Hepatocyte (in vitro differentiated cells): ENCODE measurements around the gene RAPGEF4. TPM values are rescaled to one million over a fixed set of nuclear protein-coding genes. Genes with fewer than 3 reads are reported as not detected.
A peak's percentile ranks its signal among the peaks of the same experiment; 100 is the strongest.

Source experiments
- DNase-seq: peaks from one replicate; pipeline ENCODE4 v3.0.0-alpha.2; 2016; ENCODE audit warnings: low spot score
- H2AFZ ChIP-seq: fragments of 200-600 bp; sonication (generic); 2 replicates; pipeline ENCODE4 v1.6.0; 2016; ENCODE audit warnings: antibody characterized with exemption, mild to moderate bottlenecking
- H3K27ac ChIP-seq: fragments of 200-600 bp; sonication (generic); 2 replicates; pipeline ENCODE4 v1.5.1; 2016; ENCODE audit warnings: mild to moderate bottlenecking
- H3K27me3 ChIP-seq: fragments of 200-600 bp; sonication (generic); 2 replicates; pipeline ENCODE4 v1.6.1; 2016
- H3K36me3 ChIP-seq: fragments of 200-600 bp; sonication (generic); replicated peaks from 2 replicates; pipeline ENCODE4 v1.5.1; 2016; ENCODE audit warnings: low read depth; ENCODE audit not compliant: insufficient read depth
- H3K4me1 ChIP-seq: fragments of 200-600 bp; sonication (generic); 2 replicates; pipeline ENCODE4 v1.5.1; 2016; ENCODE audit warnings: mild to moderate bottlenecking, moderate library complexity; ENCODE audit not compliant: insufficient read depth
- H3K4me2 ChIP-seq: fragments of 200-600 bp; sonication (generic); 2 replicates; pipeline ENCODE4 v1.6.0; 2016
- H3K4me3 ChIP-seq: fragments of 200-600 bp; sonication (generic); 2 replicates; pipeline ENCODE4 v1.5.1; 2016; ENCODE audit warnings: mild to moderate bottlenecking
- H3K79me2 ChIP-seq: fragments of 200-600 bp; sonication (generic); 2 replicates; pipeline ENCODE4 v1.6.0; 2017; ENCODE audit warnings: mild to moderate bottlenecking
- H3K9me2 ChIP-seq: fragments of 200-600 bp; sonication (generic); replicated peaks from 2 replicates; pipeline ENCODE4 v1.6.0; 2017; ENCODE audit warnings: mild to moderate bottlenecking; ENCODE audit not compliant: insufficient read depth
- H3K9me3 ChIP-seq: fragments of 200-600 bp; sonication (generic); 2 replicates; pipeline ENCODE4 v1.5.1; 2016; ENCODE audit warnings: low read depth, mild to moderate bottlenecking
- H4K20me1 ChIP-seq: fragments of 200-600 bp; sonication (generic); 2 replicates; pipeline ENCODE4 v1.6.0; 2016; ENCODE audit warnings: mild to moderate bottlenecking; ENCODE audit not compliant: insufficient read depth, poor library complexity, severe bottlenecking
- EZH2 ChIP-seq: fragments of 200-600 bp; sonication (generic); IDR thresholded peaks from 2 replicates; pipeline ENCODE4 v1.6.1; 2016; ENCODE audit warnings: antibody characterized with exemption, mild to moderate bottlenecking, borderline replicate concordance
- EZH2phosphoT487 ChIP-seq: fragments of 200-600 bp; sonication (generic); IDR thresholded peaks from one replicate; pipeline ENCODE4 v1.6.1; 2018; ENCODE audit warnings: antibody characterized with exemption, mild to moderate bottlenecking, low read depth, moderate library complexity; ENCODE audit not compliant: unreplicated experiment, severe bottlenecking
- WGBS: methylation state at CpG from one replicate; pipeline ENCODE4 v1.1.6; 2016; ENCODE audit warnings: low lambda C conversion rate; ENCODE audit errors: missing lambda C conversion rate; 5-methylcytosine and 5-hydroxymethylcytosine counted together
- polyA plus RNA-seq: library from polyadenylated mRNA; unstranded; fragments of >200 nt; fragmentation: Nextera tagmentation; extraction: Ambion mirVana; gene quantifications from 2 replicates; pipeline ENCODE4 v1.2.1, GENCODE V29; 2016
- total RNA-seq: library from RNA; depleted of rRNA; stranded (reverse); fragments of >200 nt; gene quantifications from 2 replicates; pipeline ENCODE4 v1.2.3, GENCODE V29; 2014
- TF ChIP-seq, protein P1 (sequence below): fragments of 200-600 bp; sonication (generic); IDR thresholded peaks from 2 replicates; pipeline ENCODE4 v1.5.1; 2016; ENCODE audit warnings: antibody characterized with exemption, mild to moderate bottlenecking; ENCODE audit not compliant: poor library complexity

RAPGEF4 gene
- total and polyA plus RNA-seq, 2 experiments from 2014 or later = 1.9 to 2.0 TPM

DNA sequence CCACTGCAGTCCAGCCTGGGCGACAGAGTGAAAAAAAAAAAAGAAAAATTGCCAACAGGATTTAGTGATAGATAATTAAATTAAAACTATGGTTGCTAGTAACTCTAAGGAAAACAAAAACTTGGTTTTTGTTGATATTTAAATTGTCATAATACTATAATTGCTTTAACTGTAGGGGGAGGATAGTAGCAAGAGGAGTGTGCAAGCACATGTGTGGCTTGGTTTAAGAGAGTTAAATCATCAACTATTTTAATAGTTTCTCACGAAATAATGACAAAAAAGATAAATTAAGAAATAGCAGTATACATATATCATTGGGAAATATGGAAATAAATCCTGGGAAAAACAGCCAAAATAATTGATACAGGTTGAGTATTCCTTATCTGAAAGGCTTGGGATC, 27.4 kb upstream of the RAPGEF4 start:
- Histone ChIP-seq H3K27ac (no peak overlapping the region), H4K20me1 (no peaks in the 10 kb centered on the region), H3K79me2 (no peaks in the 10 kb centered on the region), H3K36me3 (no peaks in the 10 kb centered on the region), H2AFZ (no peak overlapping the region), H3K27me3 (peaks cover 3% of the 10 kb centered on the region), H3K4me1 (no peaks in the 10 kb centered on the region), H3K9me3 (no peaks in the 10 kb centered on the region), H3K4me2 (no peak overlapping the region), H3K4me3 (no peak overlapping the region), H3K9me2 (no peaks in the 10 kb centered on the region)
- WGBS = 89% methylated on average over 2 of the region's 2 CpGs
- no peak for DNase-seq
- TF ChIP-seq EZH2 (no peak), EZH2phosphoT487 (no peak)
- TF ChIP-seq, protein P1, sequence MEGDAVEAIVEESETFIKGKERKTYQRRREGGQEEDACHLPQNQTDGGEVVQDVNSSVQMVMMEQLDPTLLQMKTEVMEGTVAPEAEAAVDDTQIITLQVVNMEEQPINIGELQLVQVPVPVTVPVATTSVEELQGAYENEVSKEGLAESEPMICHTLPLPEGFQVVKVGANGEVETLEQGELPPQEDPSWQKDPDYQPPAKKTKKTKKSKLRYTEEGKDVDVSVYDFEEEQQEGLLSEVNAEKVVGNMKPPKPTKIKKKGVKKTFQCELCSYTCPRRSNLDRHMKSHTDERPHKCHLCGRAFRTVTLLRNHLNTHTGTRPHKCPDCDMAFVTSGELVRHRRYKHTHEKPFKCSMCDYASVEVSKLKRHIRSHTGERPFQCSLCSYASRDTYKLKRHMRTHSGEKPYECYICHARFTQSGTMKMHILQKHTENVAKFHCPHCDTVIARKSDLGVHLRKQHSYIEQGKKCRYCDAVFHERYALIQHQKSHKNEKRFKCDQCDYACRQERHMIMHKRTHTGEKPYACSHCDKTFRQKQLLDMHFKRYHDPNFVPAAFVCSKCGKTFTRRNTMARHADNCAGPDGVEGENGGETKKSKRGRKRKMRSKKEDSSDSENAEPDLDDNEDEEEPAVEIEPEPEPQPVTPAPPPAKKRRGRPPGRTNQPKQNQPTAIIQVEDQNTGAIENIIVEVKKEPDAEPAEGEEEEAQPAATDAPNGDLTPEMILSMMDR = no peak

DNA sequence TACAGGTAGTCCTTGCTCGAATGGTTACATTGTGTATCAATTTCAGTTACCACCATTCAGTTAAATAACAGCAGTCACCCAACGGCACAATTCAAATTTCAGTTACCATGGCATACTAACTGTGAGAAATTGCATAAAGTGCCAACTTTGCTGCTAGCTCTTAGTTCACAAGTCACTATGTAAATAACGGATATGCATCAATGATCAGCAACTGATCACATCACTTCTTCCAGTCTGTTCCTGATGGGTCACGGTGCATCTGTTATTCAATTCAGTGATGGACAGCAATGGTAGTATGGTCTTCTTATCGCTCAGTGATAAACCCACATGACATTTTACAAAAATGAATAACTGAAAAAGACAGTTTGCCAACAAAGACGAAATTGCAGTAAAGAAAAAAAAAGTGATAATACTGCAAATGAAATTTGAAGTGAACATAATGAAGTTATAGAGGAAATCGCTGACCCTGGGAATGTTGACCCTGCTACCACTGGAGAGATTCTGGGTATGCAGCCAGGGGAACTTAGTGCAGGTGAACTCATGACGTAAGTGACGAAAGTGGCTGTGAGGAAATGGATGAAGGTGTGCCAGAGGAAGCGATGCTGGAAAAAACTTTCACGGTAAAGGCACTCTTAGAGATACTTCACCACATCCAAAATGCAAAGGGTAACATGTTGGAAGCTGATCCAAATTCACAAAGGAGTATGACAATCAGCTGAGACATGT, 25.9 kb upstream of the RAPGEF4 start:
- no peaks in the 10 kb centered on the region for H3K79me2 ChIP-seq
- no peaks in the 10 kb centered on the region for H3K9me3 ChIP-seq
- no peak overlapping the region for H3K27ac ChIP-seq
- DNase-seq = no peak
- no peaks in the 10 kb centered on the region for H3K36me3 ChIP-seq
- H3K9me2 ChIP-seq = no peaks in the 10 kb centered on the region
- 92% methylated on average over 11 of the region's 11 CpGs for WGBS
- H3K4me1 ChIP-seq = no peaks in the 10 kb centered on the region
- H3K27me3 ChIP-seq = peaks cover 3% of the 10 kb centered on the region
- no peak overlapping the region for H3K4me2 ChIP-seq
- no peak overlapping the region for H2AFZ ChIP-seq
- H3K4me3 ChIP-seq = no peak overlapping the region
- TF ChIP-seq, protein P1 = no peak
- TF ChIP-seq EZH2 (no peak), EZH2phosphoT487 (no peak)
- no peaks in the 10 kb centered on the region for H4K20me1 ChIP-seq

DNA sequence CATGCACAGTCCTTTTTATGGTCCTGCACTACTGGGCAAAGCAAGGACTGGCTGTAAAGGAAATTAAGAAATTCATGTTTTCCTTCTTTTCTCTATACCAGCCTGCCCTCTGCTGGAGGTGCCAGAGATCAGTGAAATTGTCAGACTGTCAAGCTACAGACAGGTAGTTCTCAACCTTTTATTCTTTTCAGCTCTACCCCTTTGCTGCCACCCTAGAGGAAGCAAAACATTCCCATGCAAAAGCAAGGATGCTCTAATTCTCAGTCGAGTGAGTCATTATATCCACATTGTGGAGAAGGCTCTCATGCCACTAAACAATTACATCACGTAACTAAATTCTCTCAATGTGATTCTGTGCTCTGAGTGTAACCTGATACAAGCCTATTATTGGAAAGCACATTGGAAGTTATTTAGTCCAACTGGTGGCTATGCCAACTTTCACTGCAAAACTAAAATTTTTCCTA, 25.0 kb upstream of the RAPGEF4 start:
- Histone ChIP-seq H3K27me3 (peaks cover 3% of the 10 kb centered on the region), H3K79me2 (no peaks in the 10 kb centered on the region), H3K9me3 (no peaks in the 10 kb centered on the region), H3K27ac (no peak overlapping the region), H2AFZ (no peak overlapping the region), H3K4me1 (no peaks in the 10 kb centered on the region), H3K36me3 (no peaks in the 10 kb centered on the region), H3K9me2 (no peaks in the 10 kb centered on the region), H3K4me2 (no peak overlapping the region), H3K4me3 (no peak overlapping the region), H4K20me1 (no peaks in the 10 kb centered on the region)
- DNase-seq = peak; percentile 65
- WGBS = 9% methylated on average over 2 of the region's 2 CpGs
- TF ChIP-seq, protein P1 = peak; percentile 82
- no peak for TF ChIP-seq EZH2phosphoT487
